ES-I3 (cell line): Measurements from ENCODE around the gene BCAN.

ENCODE experiments used
- H3K36me3 ChIP-seq: 2 replicates; pipeline ENCODE4 v1.6.1; 2013; ENCODE audit warnings: mild to moderate bottlenecking, low read length, control low read depth, moderate library complexity; ENCODE audit not compliant: insufficient read depth
- H3K4me1 ChIP-seq: 2 replicates; pipeline ENCODE4 v1.6.1; 2013; ENCODE audit warnings: mild to moderate bottlenecking, control low read depth, low read length; ENCODE audit not compliant: insufficient read depth
- H3K9ac ChIP-seq: 2 replicates; pipeline ENCODE4 v1.6.1; 2013; ENCODE audit warnings: low read depth, mild to moderate bottlenecking, low read length, moderate library complexity
- H3K9me3 ChIP-seq: 2 replicates; pipeline ENCODE4 v1.6.1; 2013; ENCODE audit warnings: mild to moderate bottlenecking, low read length, moderate library complexity; ENCODE audit not compliant: control insufficient read depth, insufficient read depth

BCAN gene

GRCh38 chr1:156693848-156694689 is 52.2 kb downstream of the BCAN start:
- no peaks in the 10 kb centered on the region for H3K36me3 ChIP-seq
- H3K9ac ChIP-seq: peak overlapping the region; percentile 35
- H3K4me1 ChIP-seq: peaks cover 32% of the 10 kb centered on the region
- H3K9me3 ChIP-seq: no peaks in the 10 kb centered on the region

- Histone ChIP-seq H3K36me3 (no peaks in the 10 kb centered on the region), H3K9me3 (no peaks in the 10 kb centered on the region), H3K9ac (no peak overlapping the region), H3K4me1 (peaks cover 32% of the 10 kb centered on the region)
Observed at GRCh38 chr1:156694690-156694962, 52.7 kb downstream of the BCAN start.

- H3K36me3 ChIP-seq: no peaks in the 10 kb centered on the region; the same call in 1 of the 2 replicates
- no peaks in the 10 kb centered on the region for H3K9me3 ChIP-seq
- no peak overlapping the region for H3K9ac ChIP-seq
- peaks cover 17% of the 10 kb centered on the region for H3K4me1 ChIP-seq
Observed at GRCh38 chr1:156696755-156697154, 54.8 kb downstream of the BCAN start.

- H3K36me3 ChIP-seq: no peaks in the 10 kb centered on the region; the same call in 1 of the 2 replicates
- H3K4me1 ChIP-seq: peaks cover 17% of the 10 kb centered on the region
- no peak overlapping the region for H3K9ac ChIP-seq
- no peaks in the 10 kb centered on the region for H3K9me3 ChIP-seq
Observed at GRCh38 chr1:156697481-156697880, 55.6 kb downstream of the BCAN start.

DNA sequence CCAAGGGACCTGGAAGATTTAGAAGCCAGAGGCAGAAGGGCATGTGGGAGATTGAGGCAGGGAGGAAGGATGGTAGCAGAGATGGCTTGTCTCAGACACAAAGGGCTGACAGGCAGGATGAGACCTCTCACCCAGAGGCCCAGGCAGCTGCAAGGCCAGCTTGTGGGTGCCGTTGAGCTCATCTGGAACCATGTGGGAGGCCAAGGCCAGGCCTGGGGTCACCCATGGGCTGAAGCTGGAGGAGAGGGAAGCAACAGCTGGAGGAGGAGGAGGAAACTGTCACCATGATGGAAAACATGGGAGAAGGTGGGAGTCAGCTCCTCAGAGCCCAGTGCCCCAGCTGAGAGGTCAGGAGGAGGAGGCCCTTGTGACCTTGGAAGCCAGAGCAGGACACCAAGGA is 57.1 kb downstream of the BCAN start:
- H3K9ac ChIP-seq: no peak overlapping the region
- H3K4me1 ChIP-seq: peaks cover 19% of the 10 kb centered on the region; the same call in 1 of the 2 replicates
- H3K36me3 ChIP-seq: no peaks in the 10 kb centered on the region; the same call in 1 of the 2 replicates
- no peaks in the 10 kb centered on the region for H3K9me3 ChIP-seq

DNA sequence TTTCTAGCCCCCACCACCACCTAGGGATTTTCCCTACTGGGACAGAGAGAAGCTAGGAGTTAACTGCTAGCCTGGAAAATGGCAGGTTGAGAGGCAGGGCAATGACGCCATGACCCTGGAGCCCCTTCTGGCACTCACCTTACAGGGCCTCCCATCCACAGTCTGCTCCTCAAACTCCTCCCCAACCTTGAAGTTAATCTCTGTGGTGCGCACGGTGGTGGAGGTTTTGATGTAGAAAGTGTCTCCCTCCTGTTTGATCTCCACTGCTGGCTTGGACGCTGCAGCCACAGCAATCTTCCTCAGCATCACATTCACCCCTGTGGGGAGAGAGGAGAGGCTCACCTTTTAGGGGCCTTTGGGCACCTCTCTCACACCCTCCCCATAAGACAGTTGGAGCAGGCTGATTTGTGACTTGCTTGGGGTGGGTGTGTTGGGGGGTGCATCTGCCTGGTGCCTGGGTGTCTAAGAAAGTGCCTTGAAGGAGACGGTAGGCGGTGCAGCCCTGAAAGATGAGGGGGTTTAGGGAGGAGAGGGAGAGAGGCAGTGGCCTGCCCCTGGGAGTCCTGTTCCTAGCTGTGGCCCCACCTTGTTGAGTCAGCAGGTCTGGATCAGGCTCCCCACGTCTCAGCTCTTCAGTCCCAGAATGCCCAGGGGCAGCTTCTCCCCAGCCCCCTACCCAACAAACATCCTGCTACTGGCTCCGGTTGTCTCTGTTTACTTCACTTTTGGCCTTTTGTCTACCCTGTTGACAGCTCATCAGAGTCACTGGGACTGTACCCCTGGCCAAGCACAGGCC is 59.0 kb downstream of the BCAN start:
- H3K9ac ChIP-seq: no peak overlapping the region
- H3K36me3 ChIP-seq: no peaks in the 10 kb centered on the region; the same call in 1 of the 2 replicates
- peaks cover 16% of the 10 kb centered on the region; the same call in 1 of the 2 replicates for H3K4me1 ChIP-seq
- no peaks in the 10 kb centered on the region for H3K9me3 ChIP-seq

GRCh38 chr1:156703336-156703735 is 61.4 kb downstream of the BCAN start:
- Histone ChIP-seq H3K9ac (no peak overlapping the region), H3K9me3 (no peaks in the 10 kb centered on the region)

GRCh38 chr1:156703741-156704140 is 61.8 kb downstream of the BCAN start:
- Histone ChIP-seq H3K9me3 (no peaks in the 10 kb centered on the region), H3K4me1 (peaks cover 19% of the 10 kb centered on the region), H3K9ac (peak overlapping the region; percentile 72), H3K36me3 (no peaks in the 10 kb centered on the region; the same call in 1 of the 2 replicates)

More at GRCh38 chr1:156703336-156703735, 61.4 kb downstream of the BCAN start:
- Histone ChIP-seq H3K36me3 (no peaks in the 10 kb centered on the region; the same call in 1 of the 2 replicates), H3K4me1 (peaks cover 16% of the 10 kb centered on the region; the same call in 1 of the 2 replicates)

GRCh38 chr1:156704166-156704711 is 62.3 kb downstream of the BCAN start:
- Histone ChIP-seq H3K36me3 (no peaks in the 10 kb centered on the region; the same call in 1 of the 2 replicates), H3K9ac (peak overlapping the region; percentile 72), H3K9me3 (no peaks in the 10 kb centered on the region), H3K4me1 (peaks cover 24% of the 10 kb centered on the region)

DNA sequence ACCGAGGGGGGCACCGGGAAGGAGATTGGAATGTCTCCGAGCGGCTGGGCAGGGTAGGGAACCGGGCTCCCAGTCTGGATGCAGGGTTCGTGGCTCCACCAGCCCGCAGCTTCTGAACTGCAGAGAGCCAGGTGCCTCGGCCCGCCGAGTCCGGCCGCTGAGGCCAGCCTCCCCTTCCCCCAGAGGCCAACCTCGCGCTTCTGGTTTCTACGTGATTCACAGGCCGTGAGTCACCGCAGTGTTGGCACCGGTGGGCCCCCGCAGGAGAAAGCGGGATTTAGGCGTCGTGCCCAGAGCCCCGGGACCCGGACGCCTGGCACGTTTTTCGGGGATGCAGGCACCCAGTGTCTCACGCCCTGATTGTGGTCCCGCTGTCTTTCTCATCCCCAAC is 63.0 kb downstream of the BCAN start:
- Histone ChIP-seq H3K9me3 (no peaks in the 10 kb centered on the region), H3K36me3 (no peaks in the 10 kb centered on the region; the same call in 1 of the 2 replicates), H3K4me1 (peaks cover 31% of the 10 kb centered on the region), H3K9ac (peak overlapping the region; percentile 72)

DNA sequence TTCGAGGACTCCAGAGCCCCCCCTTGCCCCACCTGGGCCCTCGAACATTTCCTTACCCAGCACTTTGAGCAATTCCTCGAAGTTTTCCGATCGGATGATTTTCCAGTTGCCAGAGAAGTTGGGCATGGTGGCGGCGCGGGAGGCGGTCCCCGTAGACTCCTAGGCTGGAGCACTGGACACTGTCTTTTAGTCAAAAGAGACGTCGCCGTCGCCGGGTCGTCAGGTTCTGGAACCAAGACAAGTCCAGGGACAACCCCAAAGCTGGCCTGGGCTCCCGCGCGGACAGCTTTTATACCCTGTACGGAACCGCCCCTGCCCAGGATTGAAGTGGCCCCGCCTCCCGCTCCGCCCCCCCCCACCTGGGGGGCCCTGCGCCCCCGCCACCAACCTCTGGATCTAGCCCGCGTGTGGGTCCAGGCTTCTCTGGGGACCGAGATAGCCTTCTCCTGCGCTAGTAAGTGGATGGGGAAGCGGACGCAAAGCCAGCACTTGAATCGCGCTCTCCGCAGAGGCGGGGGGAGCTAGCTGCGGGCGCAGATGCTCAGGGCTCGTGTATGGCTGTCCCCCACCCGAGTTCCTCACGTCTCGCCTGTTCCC is 63.5 kb downstream of the BCAN start, which contains the start of gene CRABP2:
CRABP2 (minus strand) TSS at position 263 of the 597 bp plus-strand sequence; CDS start at position 126, 137 bp downstream.
- peak within 1 kb of the TSS; percentile 72 for H3K9ac ChIP-seq
- peaks cover 36% of the 10 kb centered on the region for H3K4me1 ChIP-seq
- no peaks in the 10 kb centered on the region for H3K36me3 ChIP-seq
- no peaks in the 10 kb centered on the region for H3K9me3 ChIP-seq

GRCh38 chr1:156705918-156706656 is 64.2 kb downstream of the BCAN start:
- H3K9ac ChIP-seq: peak overlapping the region; percentile 72
- H3K9me3 ChIP-seq: no peaks in the 10 kb centered on the region
- H3K4me1 ChIP-seq: peaks cover 40% of the 10 kb centered on the region
- no peaks in the 10 kb centered on the region for H3K36me3 ChIP-seq

DNA sequence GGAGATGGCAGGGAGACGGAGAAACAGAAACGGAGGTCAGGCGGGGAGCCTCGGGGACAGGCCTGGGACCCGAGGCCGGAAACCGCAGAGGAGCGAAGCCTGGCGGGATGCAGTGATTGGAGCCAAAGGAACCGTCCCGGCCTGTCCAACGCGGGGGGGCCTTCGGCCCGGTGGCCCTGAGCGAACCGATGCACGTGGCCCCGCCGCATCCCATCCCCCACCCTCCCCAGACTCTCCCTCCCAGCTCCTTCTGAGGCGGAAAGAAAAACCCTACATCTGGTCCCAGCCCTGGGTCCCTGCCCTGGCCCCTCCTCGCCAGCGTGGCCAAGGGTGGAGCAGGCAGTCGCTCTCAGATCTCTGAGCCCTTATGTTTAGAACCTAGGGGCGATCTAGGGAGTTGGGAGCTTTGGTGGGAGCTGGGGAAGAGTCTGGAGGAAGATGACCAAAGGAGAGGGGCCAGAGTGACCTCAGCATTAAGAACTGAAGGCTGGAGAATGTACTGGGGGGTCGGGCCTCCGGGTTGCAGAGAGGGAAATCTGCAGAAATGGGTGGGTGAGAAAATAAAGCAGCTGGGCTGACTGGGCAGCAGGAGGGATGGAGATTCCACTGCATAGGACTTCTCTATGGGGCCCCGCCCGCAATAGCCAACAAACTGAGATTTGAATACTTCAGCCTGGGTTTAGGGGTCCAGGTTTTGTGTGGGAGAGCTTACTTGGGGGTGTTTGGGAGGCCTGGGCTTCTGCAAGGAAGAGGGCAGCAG is 64.9 kb downstream of the BCAN start:
- Histone ChIP-seq H3K9me3 (no peaks in the 10 kb centered on the region), H3K36me3 (no peaks in the 10 kb centered on the region), H3K4me1 (peaks cover 45% of the 10 kb centered on the region), H3K9ac (peak overlapping the region; percentile 72)
